ENCODE results near the gene GLE1.
A peak's percentile ranks its signal among the peaks of the same experiment; 100 is the strongest.
"Not testable (repeated sequence)": the region's sequence is repeated elsewhere in the genome, so short reads cannot be mapped to it uniquely, and the experiment has no call there.

The GLE1 gene

GRCh38 chr9:128495804-128496417 is 8.6 kb upstream of the GLE1 start:
- no peak for DNase-seq (ENCODE audit: low spot score)
- no peak for FAIRE-seq

GRCh38 chr9:128497824-128498610 is 6.5 kb upstream of the GLE1 start:
- no peak for DNase-seq (ENCODE audit: low spot score)

GRCh38 chr9:128498911-128499310 is 5.6 kb upstream of the GLE1 start:
- DNase-seq (ENCODE audit: low spot score) (no peak), FAIRE-seq (no peak)

More at GRCh38 chr9:128497824-128498610, 6.5 kb upstream of the GLE1 start:
- no peak for FAIRE-seq

- FAIRE-seq (no peak), DNase-seq (ENCODE audit: low spot score) (no peak)
Measured at GRCh38 chr9:128499920-128500319, 4.6 kb upstream of the GLE1 start.

GRCh38 chr9:128503415-128503825 is 1.1 kb upstream of the GLE1 start:
- FAIRE-seq: not testable (repeated sequence)

GRCh38 chr9:128503870-128504269 is 649 bp upstream of the GLE1 start:
- FAIRE-seq (no peak), DNase-seq (ENCODE audit: low spot score) (no peak)

More at GRCh38 chr9:128503415-128503825, 1.1 kb upstream of the GLE1 start:
- not testable (repeated sequence) for DNase-seq (ENCODE audit: low spot score)

- FAIRE-seq: no peak
- peak; percentile 28 for DNase-seq (ENCODE audit: low spot score)
Measured at GRCh38 chr9:128505414-128505765, 871 bp downstream of the GLE1 start.

GRCh38 chr9:128505906-128506305 is 1.4 kb downstream of the GLE1 start:
- not testable (repeated sequence) for DNase-seq (ENCODE audit: low spot score); FAIRE-seq

GRCh38 chr9:128512820-128513219 is 8.3 kb downstream of the GLE1 start:
- FAIRE-seq (no peak), DNase-seq (ENCODE audit: low spot score) (no peak)

GRCh38 chr9:128521956-128522355 is 17.4 kb downstream of the GLE1 start:
- DNase-seq (ENCODE audit: low spot score) (no peak), FAIRE-seq (no peak)

- DNase-seq (ENCODE audit: low spot score) (no peak), FAIRE-seq (no peak)
Measured at GRCh38 chr9:128523199-128523925, 18.8 kb downstream of the GLE1 start.

- no peak for DNase-seq (ENCODE audit: low spot score)
- no peak for FAIRE-seq
Measured at GRCh38 chr9:128526720-128527119, 22.2 kb downstream of the GLE1 start.

- FAIRE-seq (no peak), DNase-seq (ENCODE audit: low spot score) (no peak)
Measured at GRCh38 chr9:128528445-128529160, 24.1 kb downstream of the GLE1 start.

GRCh38 chr9:128529191-128529590 is 24.7 kb downstream of the GLE1 start:
- no peak for FAIRE-seq

GRCh38 chr9:128532581-128532980 is 28.1 kb downstream of the GLE1 start:
- DNase-seq (ENCODE audit: low spot score): no peak
- FAIRE-seq: no peak

More at GRCh38 chr9:128529191-128529590, 24.7 kb downstream of the GLE1 start:
- DNase-seq (ENCODE audit: low spot score): no peak

- no peak for DNase-seq (ENCODE audit: low spot score)
- FAIRE-seq: no peak
Measured at GRCh38 chr9:128540634-128541360, 36.3 kb downstream of the GLE1 start.

- DNase-seq (ENCODE audit: low spot score): no peak
- no peak for FAIRE-seq
Measured at GRCh38 chr9:128546504-128546903, 42.0 kb downstream of the GLE1 start.

GRCh38 chr9:128548876-128549275 is 44.4 kb downstream of the GLE1 start:
- DNase-seq (ENCODE audit: low spot score) (no peak), FAIRE-seq (no peak)

GRCh38 chr9:128550226-128550625 is 45.7 kb downstream of the GLE1 start:
- DNase-seq (ENCODE audit: low spot score) (no peak), FAIRE-seq (no peak)

- no peak for FAIRE-seq
- no peak for DNase-seq (ENCODE audit: low spot score)
Measured at GRCh38 chr9:128550770-128551656, 46.5 kb downstream of the GLE1 start.

All from RCC 7860 (cell line).